ENCODE results near the gene GBP3.
"Not testable (repeated sequence)": the region's sequence is repeated elsewhere in the genome, so short reads cannot be mapped to it uniquely, and the experiment has no call there.

GBP3 gene, protein sequence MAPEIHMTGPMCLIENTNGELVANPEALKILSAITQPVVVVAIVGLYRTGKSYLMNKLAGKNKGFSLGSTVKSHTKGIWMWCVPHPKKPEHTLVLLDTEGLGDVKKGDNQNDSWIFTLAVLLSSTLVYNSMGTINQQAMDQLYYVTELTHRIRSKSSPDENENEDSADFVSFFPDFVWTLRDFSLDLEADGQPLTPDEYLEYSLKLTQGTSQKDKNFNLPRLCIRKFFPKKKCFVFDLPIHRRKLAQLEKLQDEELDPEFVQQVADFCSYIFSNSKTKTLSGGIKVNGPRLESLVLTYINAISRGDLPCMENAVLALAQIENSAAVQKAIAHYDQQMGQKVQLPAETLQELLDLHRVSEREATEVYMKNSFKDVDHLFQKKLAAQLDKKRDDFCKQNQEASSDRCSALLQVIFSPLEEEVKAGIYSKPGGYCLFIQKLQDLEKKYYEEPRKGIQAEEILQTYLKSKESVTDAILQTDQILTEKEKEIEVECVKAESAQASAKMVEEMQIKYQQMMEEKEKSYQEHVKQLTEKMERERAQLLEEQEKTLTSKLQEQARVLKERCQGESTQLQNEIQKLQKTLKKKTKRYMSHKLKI

DNA sequence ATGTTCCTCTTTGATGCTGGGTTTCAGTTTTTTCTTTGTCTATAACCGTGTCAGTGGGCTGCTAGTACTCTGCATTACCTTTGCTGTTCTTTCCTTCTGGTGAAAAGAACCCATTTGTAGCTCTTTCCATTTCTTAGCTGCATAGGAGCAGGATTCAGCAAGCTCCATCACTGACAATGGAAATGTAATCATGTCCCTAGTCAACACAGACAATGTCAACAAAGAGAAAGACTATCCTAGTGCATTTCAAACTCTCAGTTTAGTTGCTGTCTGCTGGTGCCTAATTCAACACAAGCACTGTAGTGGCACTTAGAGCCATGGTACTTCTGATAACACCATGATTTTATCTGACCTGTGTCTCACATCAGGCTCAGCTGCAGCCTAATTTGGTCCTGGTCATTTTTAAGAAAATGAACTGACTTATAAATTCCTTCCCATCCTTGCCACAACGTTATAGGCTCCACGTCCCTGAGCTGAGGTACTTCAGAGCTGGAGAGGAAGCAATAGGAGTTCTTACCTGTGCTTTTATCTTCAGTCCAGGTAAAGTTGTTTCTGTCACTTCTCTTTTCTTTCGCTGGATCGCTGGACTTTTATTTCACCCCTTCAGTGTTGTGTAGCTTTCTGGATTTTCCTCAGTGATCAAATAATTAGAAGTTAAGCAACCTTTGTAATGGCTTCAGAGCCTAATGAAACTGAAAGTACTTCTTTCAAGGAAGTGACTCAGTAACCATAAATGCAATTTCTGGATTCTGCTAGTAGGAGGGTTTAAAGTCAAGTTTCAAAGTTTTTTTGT, at the start of gene GBP3:
TSS of gene GBP3 (minus strand) at position 700 of the 793 bp plus-strand sequence. CDS start 2,145 bp downstream, outside the sequence.
- DNase-seq = no peak

DNA sequence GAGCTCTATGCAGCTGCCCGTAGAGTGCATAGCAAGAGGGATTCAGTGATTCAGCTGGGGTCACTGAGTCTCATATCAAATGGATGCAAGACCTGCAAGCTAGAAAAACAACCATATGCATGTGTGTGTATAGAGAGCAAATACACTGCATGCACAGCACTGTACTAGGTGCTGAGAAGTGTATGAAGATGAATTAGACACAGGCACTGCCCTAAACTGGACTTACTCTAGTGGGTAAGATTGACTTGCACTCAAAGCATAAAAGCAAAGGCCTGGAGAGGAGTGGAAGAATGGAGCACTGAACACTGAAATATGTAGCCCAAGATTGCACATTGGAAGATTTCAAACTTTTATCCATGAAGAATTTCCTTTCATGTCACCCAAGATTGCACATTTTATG, 47.8 kb upstream of the GBP3 start:
- no peak for DNase-seq

DNA sequence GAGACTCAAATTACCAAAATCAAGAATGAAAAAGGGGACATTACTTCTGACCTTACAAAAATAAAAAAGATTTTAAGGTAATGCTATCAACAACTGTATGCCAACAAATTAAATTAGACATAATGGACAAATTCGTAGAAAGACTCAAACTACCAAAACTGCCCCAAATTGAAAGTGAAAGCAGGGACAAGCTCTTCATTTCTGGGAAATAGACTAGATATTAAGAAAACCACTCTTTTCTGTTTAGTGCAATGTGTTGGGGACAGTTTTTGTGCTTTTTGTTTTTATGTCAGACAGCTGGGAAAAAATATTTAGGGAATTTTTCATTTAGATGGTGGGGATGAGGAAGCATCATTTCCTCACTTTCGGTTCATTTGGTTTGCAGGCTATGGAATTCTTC, 47.3 kb upstream of the GBP3 start:
- DNase-seq = no peak

DNA sequence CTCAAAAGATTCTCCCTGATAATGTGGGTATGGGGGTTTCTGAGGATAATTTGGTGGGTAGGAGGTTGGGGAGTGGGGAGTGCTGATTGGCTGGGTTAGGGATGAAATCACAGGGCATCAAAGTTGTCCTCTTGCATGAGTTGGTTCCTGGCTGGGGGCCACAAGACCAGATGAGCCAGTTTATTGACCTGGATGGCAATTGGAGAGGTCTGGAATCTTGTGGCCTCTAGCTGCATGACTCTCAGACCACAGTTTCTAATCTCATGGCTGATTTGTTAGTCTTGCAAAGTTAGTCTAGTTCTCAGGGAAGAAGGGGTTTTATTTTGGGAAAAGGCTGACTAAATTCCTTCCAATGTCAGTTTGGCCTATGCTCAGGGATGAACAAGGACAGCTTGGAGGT, 45.6 kb upstream of the GBP3 start:
- no peak for DNase-seq

DNA sequence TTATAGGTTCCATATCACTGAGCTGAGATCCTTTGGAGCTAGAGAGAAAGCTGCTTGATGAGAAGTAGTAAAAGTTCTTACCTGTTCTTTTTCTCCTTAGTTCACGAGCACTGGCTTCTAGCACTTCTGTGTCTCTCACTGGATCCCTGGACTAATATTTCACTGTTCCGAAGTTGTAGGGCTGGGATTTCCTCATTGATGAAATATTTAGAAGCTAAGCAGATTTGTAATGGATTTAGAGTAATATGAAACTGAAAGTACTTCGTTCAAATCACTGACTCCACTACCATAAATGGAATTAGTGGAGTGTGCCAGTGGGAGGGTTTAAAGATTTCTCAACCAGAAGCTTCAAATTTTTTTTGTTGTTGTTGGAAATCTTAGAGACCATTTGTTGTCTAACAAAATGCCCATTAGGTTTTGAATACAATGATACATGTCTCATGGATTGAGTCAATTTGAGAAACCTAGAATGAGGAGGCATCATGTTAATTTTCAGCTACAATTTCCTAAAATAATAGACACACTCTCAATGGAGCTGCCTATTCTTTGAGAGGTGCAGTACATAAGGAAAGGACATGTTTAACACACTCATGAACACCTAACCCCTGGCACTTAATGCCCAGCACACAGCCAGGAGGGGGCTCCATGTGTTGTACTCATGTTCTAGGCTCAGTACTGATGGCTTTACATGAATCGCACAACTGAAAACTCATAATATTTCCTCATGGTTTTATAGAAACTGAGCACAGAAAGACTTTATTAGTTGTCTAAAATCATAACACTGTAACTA, 42.6 kb upstream of the GBP3 start, which contains the start of gene GBP1:
TSS of gene GBP1 (minus strand) at position 130 of the 790 bp plus-strand sequence. CDS start 1,974 bp downstream, outside the sequence.
- no peak for DNase-seq

DNA sequence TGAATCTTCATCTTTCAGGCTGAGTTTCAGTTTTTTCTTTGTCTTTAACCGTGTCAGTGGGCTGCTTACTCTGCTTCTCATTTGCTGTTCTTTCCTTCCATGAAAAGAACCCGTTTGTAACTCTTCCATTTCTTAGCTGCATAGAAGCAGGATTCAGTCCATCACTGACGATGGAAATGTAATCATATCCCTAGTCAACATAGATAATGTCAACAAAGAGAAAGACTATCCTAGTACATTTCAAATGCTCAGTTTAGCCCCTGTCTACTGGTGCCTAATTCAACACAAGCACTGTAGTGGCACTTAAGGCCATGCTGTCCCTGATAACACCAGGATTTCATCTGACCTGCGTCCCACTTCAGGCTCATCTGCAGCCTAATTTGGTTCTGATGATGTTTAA, 42.0 kb upstream of the GBP3 start:
- no peak for DNase-seq

DNA sequence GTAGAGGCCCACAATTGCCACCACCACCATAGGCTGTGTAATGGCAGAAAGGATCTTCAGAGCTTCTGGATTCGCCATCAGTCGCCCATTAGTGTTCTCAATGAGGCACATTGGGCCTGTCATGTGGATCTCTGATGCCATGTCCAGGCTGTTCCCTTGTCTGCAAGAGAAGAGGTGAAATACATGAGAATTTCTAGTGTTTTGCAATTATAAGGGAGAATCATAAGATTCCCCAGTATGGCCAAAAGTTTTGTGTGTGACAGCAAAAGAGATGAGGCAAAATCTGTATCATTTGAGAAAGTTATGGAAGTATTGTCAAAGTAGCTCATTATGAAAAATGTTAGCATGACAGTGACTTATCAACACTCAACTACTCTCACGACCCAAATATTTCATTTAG, 40.4 kb upstream of the GBP3 start:
- no peak for DNase-seq

DNA sequence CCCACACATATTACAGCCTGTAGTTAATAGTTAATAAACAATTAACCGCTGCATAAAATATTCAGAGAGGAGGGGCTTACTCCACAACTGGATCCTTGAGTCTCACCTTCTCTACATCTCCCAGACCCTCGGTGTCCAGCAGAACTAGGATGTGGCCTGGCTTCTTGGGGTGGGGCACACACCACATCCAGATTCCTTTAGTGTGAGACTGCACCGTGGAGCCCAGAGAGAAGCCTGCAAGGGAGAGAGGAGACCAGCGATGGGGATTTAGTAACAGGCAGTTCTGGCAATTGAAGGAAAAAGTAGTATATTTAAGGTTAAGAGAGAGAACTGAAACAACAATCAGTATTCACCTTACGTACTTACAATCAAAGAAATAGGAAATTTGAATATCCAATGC, 37.4 kb upstream of the GBP3 start:
- DNase-seq = no peak

DNA sequence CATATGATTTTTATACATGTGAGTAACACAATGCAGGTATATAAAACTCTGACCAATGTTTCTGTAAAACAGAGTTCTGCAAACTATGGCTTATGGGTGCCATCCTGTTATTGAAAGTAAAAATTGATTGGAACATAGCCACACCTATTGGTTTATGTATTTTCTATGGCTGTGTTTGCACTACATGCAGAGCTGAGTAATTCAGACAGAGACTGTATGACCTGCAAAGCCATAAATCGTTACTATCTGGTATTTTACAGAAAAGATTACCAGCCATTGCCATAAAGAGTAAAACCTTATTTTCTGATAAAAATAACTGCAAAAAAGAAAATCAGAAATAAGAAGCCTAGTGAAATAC, 29.3 kb upstream of the GBP3 start:
- DNase-seq = no peak

DNA sequence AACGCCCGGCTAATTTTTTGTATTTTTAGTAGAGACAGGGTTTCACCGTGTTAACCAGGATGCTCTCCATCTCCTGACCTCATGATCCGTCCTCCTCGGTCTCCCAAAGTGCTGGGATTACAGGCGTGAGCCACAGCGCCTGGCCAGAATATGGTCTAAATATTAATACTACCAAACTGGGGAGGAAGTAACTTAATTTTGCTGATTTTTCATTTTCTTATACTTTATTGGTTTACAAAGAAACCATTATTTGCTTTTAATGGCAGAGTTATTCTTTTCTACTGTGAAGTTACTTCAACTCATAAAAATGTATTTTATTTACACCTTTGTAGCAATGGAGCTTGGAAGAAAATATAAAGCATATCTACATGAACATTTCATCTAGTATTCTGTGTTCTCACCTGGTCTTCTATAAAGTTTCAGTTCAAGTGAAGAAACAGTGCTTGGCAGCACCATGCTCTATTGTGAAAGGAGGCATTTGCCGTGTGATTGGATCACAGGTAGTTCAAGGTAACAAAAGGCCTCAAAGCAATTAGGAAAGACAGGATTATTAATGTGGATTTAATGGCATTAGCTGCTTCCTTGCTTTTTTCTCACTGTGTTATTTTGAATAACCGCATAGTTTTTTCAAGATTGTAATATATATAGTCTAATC, 28.8 kb upstream of the GBP3 start:
- DNase-seq = no peak

DNA sequence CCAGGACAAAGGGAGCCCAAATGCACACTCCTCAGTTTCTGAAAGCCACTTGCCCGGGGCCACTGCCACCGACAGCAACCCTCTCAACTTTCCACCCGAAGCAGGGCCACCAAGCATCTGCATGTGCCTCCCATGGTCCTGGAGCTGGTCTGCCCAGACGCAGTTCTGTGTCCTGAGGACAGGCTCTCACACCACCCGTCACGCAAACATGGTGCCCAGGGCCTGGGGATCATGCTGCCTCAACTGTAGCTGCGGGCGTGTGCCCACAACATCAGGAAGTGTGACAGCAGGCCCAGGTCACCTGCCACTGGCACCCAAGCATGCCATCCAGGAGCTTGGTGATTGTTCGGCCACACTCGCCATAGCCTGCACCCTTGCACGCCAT, 28.0 kb upstream of the GBP3 start:
- DNase-seq = no peak

DNA sequence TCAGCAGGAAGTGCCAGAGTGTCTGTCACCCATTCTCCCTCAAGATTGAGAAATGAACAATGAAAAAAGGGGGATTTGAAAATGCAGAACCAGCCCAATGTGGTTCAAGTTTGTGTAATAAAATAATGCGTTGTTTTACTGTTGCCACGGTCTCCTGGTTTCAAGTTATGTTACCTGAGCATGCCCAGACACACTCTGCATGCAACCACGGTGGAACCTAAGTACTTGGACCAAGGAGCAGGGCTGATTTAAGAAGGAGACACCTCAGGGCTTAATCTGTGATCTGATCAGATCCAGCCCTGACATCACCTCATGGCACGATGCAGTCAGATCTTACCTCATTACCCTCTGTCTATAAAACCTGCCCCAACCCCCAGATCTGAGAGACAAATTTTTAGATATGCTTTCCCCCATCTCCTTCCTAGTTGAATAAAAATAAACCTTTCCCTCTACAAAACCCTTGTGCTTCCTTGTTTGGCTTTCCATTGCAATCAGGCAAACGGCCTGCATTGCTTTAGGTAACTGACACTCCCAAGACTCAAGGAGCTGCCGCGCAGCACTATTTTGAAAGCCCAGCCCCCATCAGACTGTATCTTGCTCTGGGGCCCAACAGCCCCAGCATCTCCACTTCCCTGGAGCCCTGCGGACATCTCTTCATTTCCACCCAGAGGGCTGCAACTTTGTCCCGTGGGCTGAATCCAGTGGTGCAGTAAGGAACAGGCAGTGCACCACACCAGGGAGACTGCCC, 27.4 kb upstream of the GBP3 start:
- DNase-seq = not testable (repeated sequence)

DNA sequence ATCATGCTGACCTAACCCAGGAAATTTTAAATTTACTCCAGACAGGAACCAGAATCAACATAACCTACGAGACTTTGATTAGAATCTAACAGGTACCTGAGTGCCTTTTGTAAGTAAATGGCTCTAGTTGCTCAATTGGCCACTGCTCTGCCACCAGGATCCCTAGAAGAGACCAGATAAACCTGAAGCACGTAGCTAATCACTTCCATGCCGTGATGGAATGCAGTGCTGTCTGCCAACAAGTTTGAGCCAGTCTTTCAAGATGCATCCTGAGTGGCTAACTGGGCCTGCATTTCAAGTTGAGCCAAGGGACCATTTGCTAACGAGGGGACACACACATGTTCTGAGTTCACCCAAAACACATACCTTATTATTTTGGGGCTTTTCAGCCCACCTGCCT, 26.5 kb upstream of the GBP3 start:
- DNase-seq = not testable (repeated sequence)

DNA sequence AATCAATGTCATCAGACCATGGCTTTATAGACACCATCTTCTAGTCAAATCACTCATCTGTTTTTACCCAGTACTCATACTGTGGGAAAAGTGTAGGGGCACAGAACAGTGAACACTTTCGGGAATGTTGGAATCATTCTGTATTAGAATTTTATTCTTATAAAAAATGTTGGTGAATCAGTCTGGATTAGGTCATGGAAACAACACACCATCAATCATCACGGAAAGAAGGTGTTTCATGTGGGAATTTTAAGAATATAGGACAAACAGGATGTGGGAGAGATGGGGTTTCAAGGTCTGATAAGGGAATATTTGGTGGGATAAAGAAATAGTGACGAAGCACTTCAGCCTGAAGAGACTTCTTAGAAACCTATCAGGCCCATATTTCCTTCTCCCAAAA, 25.1 kb upstream of the GBP3 start:
- DNase-seq = no peak

DNA sequence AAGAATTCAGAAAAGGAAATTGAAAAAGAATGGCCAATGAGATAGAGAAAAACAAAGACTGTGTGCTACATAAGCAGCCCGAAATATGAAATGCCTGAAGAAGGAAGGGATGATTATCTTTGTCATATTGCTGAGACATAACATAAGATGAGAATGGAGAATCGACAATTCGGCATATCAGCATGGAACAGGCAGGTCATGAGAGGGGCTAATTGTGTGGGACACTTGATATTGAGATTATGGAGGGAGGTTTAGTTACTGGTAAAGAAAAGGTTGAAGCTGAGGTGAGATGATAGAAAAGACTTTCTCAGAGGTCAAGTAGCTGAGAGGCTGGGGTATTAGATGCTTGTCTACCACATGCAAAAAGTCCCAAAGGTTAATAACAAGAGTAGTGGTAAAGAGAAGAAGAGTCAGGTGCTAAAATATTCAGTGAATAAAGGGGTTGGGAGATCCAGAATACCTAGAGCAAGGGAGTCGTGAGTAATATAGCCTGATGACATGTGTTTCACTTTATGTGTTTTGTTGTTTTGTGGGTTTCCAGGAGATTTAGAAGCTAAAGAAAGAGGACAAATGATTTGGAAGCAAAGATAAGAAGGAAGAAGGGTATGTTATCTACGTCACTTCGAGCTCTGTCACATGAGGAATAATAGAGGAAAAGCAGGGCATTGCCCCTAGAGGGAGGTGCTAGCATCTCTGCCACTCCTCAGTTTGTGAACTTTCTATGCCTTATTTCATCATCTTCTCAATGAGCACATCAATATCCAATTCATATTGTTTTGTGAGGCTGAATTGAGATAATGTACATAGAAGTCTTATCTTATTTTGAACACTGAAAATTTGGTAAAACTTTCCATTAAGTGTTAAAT, 23.9 kb upstream of the GBP3 start:
- DNase-seq = not testable (repeated sequence)

DNA sequence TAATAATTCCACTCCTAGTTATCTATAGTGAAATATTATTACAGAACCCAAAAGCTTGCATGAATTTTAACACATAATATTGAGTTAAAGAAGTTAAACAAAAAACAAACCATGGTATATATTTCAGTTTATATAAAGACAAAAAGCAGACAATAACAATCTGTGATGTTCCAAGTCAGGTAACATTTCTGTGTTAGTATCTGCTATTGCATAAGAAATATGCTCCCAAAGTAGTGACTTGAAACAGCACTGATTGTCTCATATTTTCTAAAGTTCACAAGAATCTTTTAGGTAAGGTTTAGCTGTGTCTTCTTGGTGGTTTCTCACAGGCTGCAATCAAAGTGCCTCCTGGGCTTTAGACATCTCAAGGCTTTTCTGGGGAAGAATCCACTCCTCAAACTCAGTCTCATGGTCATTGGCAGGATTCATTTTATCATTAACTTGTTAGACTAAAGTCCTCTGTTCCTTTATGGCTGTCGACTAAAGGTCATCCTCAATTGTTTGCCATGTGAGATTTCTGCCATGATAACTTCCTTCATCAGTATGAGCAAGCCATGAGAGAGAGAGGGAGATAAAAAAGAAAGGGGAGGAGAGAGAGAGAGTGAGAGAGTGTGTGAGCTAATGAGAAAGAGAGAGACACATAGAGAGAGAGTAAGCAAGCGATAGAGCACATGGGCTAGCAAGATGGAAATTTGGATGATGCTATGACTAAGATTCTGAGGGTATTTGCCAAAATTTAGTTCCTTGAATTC, 22.5 kb upstream of the GBP3 start:
- no peak for DNase-seq

DNA sequence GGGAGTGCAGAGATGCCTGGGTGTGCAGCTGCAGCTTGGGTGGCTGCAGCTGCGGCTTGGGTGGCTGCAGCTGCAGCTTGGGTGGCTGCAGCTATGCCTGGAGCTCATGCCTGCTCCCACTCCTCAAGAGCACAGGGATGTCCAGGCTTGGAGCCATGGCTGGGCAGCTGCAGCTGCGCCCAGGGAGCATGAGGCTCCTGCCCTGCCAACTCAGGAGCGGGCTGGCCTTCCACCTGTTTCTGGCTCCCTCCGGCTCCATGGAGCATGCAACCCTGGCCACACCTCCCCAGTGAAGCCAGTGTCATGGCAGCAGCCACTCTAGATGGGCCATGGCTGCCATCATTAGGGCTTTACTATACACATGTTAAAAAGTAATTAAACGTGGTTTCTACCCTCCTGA, 21.3 kb upstream of the GBP3 start:
- no peak for DNase-seq

DNA sequence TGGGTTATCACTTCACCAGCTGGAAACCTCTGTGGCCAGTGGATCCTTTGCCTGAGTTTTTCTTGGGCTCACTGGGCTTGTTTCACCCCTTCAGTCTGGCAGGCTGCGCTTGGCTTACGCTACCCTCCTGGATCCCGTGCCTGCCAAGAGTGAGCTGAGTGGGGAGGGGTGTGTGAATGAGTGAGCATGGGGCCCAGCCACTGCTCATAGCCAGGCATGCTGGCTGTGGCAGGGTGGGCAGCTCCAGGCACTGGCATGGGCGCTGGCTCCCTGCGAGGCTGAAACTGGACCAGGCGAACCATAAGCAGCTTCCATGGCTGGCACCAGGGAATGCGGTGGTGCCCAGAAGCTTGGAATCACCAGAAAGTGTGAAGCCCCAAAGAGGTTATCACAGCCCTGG, 19.8 kb upstream of the GBP3 start:
- no peak for DNase-seq

DNA sequence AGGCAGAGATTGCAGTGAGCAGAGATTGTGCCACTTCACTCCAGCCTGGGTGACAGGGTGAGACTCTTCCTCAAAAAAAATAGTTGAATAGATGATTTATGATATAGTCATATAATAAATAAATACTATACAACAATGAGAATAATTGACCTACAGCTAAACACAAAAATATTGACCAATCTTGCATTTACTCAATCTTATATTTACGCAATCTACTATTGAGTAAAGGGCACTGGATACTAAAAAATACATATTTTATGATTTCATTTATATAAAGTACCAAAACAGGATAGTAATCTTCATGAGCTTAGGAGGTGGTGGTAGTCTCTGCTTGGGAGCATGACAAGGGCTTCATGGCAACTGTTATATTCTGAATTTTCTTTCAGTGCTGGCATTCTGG, 19.1 kb upstream of the GBP3 start:
- DNase-seq = no peak

DNA sequence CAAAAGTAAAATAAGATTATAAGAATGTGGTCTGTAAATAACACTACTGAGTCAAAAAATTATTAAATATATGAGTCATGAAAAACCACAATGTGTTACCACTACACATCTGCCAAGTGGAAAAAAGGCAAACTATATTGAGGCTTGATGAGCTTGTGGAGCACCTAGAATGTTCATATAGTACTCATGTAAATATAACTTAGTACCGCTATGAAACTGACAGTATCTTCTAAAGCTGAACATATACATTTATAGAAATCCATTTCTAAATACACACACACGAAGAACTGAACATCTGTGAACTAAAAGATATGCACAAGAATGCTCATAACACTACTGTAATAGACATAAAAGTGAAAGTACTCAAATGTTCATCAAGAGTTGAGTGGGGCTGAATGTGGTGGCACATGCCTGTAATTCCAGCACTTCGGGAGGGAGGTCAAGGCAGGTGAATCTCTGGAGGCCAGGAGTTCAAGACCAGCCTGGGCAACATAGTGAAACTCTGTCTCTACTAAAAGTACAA, 18.5 kb upstream of the GBP3 start:
- DNase-seq = no peak

Data from activated CD4-positive, alpha-beta T cell treated with anti-CD3 and anti-CD28 coated beads for 1 hour (primary cell).